Thyroid gland (tissue), 4 donors: ENCODE data around the gene CCDC136. TPM values are rescaled to one million over a fixed set of nuclear protein-coding genes. Genes with fewer than 3 reads are reported as not detected.

Experiments used
- DNase-seq, 2 donors: peaks; one replicate each; pipeline ENCODE4 v3.0.0-alpha.2; 2019
- H3K27ac ChIP-seq, 3 donors: fragments of 200-600 bp; sonication (generic); 1 replicate in 2 of 3; 2 replicates in 1 of 3; pipeline ENCODE4 v1.5.1; 2016 to 2019; ENCODE audit warnings: mild to moderate bottlenecking in 1 of 3, moderate library complexity in 1 of 3
- H3K27me3 ChIP-seq: fragments of 200-600 bp; sonication (generic); one replicate; pipeline ENCODE4 v1.5.1; 2019
- H3K36me3 ChIP-seq, 2 donors: fragments of 200-600 bp; sonication (generic); one replicate each; pipeline ENCODE4 v1.5.1; 2016 to 2019
- H3K4me1 ChIP-seq, 2 donors: fragments of 200-600 bp; sonication (generic); one replicate each; pipeline ENCODE4 v1.5.1; 2017 to 2019
- H3K4me3 ChIP-seq, 3 donors: fragments of 200-600 bp; sonication (generic); replicated peaks in 1 of 3; 1 replicate in 2 of 3; 2 replicates in 1 of 3; pipeline ENCODE4 v1.5.1; 2016; ENCODE audit warnings: mild to moderate bottlenecking in 1 of 3
- H3K9me3 ChIP-seq: fragments of 200-600 bp; sonication (generic); one replicate; pipeline ENCODE4 v1.5.1; 2017
- CTCF ChIP-seq, 6 experiments: fragments of 200-600 bp in 3 of 6; fragments of 450-650 bp in 3 of 6; sonication (generic) in 3 of 6; IDR thresholded peaks; one replicate each; pipeline ENCODE4 v1.5.1; 2016 to 2019; ENCODE audit warnings: antibody characterized with exemption in 6 of 6, mild to moderate bottlenecking in 2 of 6, inconsistent platforms in 1 of 6, moderate library complexity in 1 of 6
- POLR2A ChIP-seq, 2 donors: fragments of 450-650 bp; IDR thresholded peaks; one replicate each; pipeline ENCODE4 v1.6.1; 2017; ENCODE audit warnings: antibody characterized with exemption in 2 of 2, mild to moderate bottlenecking in 2 of 2, moderate library complexity in 1 of 2
- WGBS, 2 donors: methylation state at CpG; one replicate each; pipeline ENCODE4 v1.1.5; 2017; 5-methylcytosine and 5-hydroxymethylcytosine counted together
- intact Hi-C: fragments of 100-400 bp; cut with DNase I; formaldehyde crosslinking; loops from one replicate; pipeline ENCODE4 v1.15.1; 2023
- total RNA-seq, 4 donors: library from RNA; depleted of rRNA; stranded (reverse); fragments of >200 nt; gene quantifications; one replicate each; pipeline ENCODE4 v1.2.3, GENCODE V29; 2016

CCDC136 gene
- total RNA-seq, 4 donors from 2014 or later: 4.4 to 4.9 (median 4.6) TPM

DNA sequence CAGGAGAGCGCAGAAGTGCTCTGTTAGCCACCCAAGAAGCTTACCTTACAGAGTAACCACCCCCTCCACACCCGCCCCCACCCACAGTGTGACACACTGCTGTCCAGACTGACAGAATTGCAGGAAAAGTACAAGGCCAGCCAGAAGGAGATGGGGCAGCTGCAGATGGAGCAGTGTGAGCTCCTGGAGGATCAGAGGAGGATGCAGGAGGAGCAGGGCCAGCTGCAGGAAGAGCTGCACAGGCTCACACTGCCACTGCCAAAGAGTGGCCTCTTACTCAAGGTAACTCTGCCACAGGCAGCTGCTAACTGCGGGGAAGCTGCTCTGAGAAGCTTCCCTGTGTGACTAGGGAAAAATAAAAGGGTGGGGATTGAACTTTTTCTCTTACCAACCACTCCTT is 17.6 kb downstream of the CCDC136 start:
- no peaks in the 10 kb centered on the region for H3K27me3 ChIP-seq
- H3K27ac ChIP-seq: no peak overlapping the region
- H3K9me3 ChIP-seq: no peaks in the 10 kb centered on the region
- no peaks in the 10 kb centered on the region for H3K36me3 ChIP-seq
- H3K4me1 ChIP-seq: no peaks in the 10 kb centered on the region
- intact Hi-C loops: no loop called here
- 81 to 93% methylated on average over 2 to 3 of the region's 3 CpGs for WGBS, 2 donors
- TF ChIP-seq CTCF (IDR thresholded peaks at IDR 0.05) (no peak), POLR2A (IDR thresholded peaks at IDR 0.05) (no peak)
- no peak overlapping the region for H3K4me3 ChIP-seq
- DNase-seq: no peak

DNA sequence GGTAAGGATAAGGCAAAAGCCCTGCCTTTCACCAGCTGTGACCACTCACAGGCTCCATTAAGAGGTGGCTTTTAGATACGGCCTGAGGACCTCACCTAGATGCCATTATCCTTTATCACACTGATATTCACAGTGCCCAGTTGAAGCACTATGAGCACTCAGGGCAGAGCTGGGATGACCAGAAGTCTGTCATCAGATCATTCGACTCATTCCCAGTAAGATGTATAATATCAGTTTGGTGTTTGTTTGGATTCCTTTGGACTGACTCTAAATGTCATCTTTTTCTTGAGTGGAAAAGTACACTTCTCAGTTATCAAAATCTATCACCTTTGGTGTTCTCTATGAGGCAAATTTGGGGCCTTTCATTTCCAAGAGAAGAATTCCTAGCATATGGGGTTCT is 18.7 kb downstream of the CCDC136 start:
- no peak overlapping the region for H3K4me3 ChIP-seq
- H3K9me3 ChIP-seq: no peaks in the 10 kb centered on the region
- intact Hi-C loops: no loop called here
- H3K36me3 ChIP-seq: no peaks in the 10 kb centered on the region
- no peaks in the 10 kb centered on the region for H3K4me1 ChIP-seq
- 87 to 93% methylated on average over 2 of the region's 2 CpGs for WGBS, 2 donors
- TF ChIP-seq CTCF (IDR thresholded peaks at IDR 0.05) (no peak), POLR2A (IDR thresholded peaks at IDR 0.05) (no peak)
- H3K27ac ChIP-seq: no peak overlapping the region
- H3K27me3 ChIP-seq: no peaks in the 10 kb centered on the region
- no peak for DNase-seq

DNA sequence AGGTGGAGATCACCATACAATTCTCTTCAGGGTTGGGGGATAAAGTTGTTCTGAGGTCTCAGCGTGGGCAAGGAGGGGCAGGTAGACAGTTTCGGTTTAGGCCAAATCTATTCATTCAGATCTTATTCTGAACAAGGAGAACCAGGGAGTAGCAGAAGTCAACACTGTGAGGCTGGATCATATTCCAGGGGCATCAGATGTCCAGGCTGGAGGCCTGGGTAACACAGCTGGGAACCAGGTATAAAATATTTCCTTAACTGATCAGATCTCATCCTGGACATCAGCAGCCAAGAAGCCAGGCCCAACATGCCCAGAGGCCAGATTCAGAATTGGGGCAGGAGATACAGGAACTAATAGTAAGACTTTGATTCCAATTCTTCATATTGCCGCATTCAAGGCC is 19.2 kb downstream of the CCDC136 start:
- no peaks in the 10 kb centered on the region for H3K36me3 ChIP-seq
- intact Hi-C loops: no loop called here
- no peak overlapping the region for H3K4me3 ChIP-seq
- TF ChIP-seq CTCF (IDR thresholded peaks at IDR 0.05) (no peak), POLR2A (IDR thresholded peaks at IDR 0.05) (no peak)
- 93 to 96% methylated on average over 3 of the region's 3 CpGs for WGBS, 2 donors
- H3K4me1 ChIP-seq: no peaks in the 10 kb centered on the region
- no peaks in the 10 kb centered on the region for H3K27me3 ChIP-seq
- H3K27ac ChIP-seq: no peak overlapping the region
- DNase-seq: no peak
- no peaks in the 10 kb centered on the region for H3K9me3 ChIP-seq

DNA sequence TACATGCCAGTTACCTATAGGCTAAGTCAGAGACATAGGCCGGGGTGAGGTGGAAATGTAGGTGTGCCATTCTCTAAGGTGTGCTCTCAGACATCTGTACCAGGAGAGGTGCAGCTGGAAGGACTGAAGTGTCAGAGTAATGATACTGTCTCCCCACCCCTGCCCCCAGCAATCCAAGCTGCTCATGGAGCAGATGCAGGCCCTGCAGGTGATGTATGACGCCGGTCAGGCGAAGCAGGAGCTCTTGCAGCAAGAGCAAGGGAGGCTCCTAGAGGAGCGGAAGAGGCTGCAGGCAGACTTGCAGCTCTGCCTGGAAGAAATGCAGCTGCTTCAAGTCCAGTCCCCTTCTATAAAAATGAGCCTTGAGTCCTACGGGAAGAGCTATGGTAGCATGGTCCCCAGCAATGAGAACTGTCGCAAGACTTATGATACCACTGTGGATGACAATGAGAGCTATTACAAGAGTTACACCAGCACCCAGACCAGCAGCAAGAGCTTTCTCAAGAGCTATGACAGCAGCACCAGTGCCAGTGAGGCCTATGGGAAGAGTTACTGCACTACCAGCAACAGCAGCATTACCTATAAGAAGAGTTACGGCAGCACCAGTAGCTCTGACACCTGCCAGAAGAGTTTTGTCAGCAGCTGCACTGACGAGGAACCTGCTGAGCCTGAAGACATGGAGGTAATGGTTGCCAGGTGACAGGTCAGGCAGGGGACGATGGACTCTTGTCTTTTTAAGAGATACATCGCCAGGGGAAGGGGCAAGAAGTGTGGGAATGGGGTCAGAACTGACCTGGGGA is 20.1 kb downstream of the CCDC136 start:
- intact Hi-C loops: no loop called here
- no peaks in the 10 kb centered on the region for H3K27me3 ChIP-seq
- no peak for DNase-seq
- no peaks in the 10 kb centered on the region for H3K4me1 ChIP-seq
- TF ChIP-seq POLR2A (IDR thresholded peaks at IDR 0.05): no peak
- TF ChIP-seq CTCF (IDR thresholded peaks at IDR 0.05): no peak
- 94 to 96% methylated on average over 11 of the region's 11 CpGs for WGBS, 2 donors
- no peaks in the 10 kb centered on the region for H3K9me3 ChIP-seq
- no peak overlapping the region for H3K27ac ChIP-seq
- no peaks in the 10 kb centered on the region for H3K36me3 ChIP-seq
- no peak overlapping the region for H3K4me3 ChIP-seq

DNA sequence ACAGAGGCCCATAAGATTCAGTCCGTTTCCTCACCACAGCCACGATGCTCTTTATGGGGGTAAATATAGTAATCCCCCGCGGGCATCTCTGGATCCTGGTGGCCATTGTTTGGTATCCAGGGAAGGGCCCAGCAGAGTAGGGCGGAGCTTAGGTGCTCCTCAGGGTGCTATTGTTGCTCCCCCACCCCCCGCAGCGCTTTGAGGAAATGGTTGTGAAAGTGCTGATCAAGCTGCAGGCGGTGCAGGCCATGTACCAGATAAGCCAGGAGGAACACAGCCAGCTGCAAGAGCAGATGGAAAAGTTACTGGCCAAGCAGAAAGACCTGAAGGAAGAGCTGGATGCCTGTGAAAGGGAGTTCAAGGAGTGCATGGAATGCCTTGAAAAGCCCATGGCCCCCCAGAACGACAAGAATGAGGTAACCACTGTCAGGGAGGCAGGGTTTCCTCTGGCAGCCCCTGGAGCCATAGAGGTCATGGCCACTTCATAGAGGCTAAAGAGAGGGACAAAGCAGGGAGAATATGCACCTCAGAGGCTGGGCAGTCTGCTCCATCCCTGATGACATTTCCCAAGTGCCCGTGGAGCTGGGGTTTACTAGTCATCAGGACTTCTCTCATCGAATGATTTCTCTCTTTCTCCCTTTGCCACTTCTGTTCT is 20.9 kb downstream of the CCDC136 start:
- Histone ChIP-seq H3K27ac (no peak overlapping the region), H3K4me3 (no peak overlapping the region), H3K4me1 (no peaks in the 10 kb centered on the region), H3K27me3 (no peaks in the 10 kb centered on the region), H3K36me3 (no peaks in the 10 kb centered on the region), H3K9me3 (no peaks in the 10 kb centered on the region)
- WGBS, 2 donors: 62 to 64% methylated on average over 11 of the region's 11 CpGs
- DNase-seq: no peak
- intact Hi-C loops: no loop called here
- TF ChIP-seq POLR2A (IDR thresholded peaks at IDR 0.05) (no peak), CTCF (IDR thresholded peaks at IDR 0.05) (no peak)
